Cardiac muscle cell (in vitro differentiated cells and primary cell): ENCODE measurements around the gene AP4M1. TPM values are rescaled to one million over a fixed set of nuclear protein-coding genes. Genes with fewer than 3 reads are reported as not detected.

Experiments used
- DNase-seq, 2 donors: peaks; one replicate each; pipeline versions ENCODE4 v3.0.0 to v3.0.0-alpha.2; 2010 to 2017; ENCODE audit warnings: low read depth in 1 of 2, low spot score in 1 of 2
- H3K27ac ChIP-seq: fragments of 200-600 bp; sonication (generic); 2 replicates; pipeline ENCODE4 v1.5.1; 2016
- H3K27me3 ChIP-seq: fragments of 200-600 bp; sonication (generic); 2 replicates; pipeline ENCODE4 v1.6.0; 2016; ENCODE audit warnings: control low read depth
- H3K36me3 ChIP-seq: fragments of 200-600 bp; sonication (generic); 2 replicates; pipeline ENCODE4 v1.5.1; 2016; ENCODE audit warnings: control low read depth
- H3K4me1 ChIP-seq: fragments of 200-600 bp; sonication (generic); 2 replicates; pipeline ENCODE4 v1.8.1; 2017; ENCODE audit warnings: low read depth, mild to moderate bottlenecking, mixed run types
- H3K4me3 ChIP-seq: fragments of 200-600 bp; sonication (generic); 2 replicates; pipeline ENCODE4 v1.5.1; 2016; ENCODE audit warnings: mild to moderate bottlenecking
- H3K9me3 ChIP-seq: fragments of 200-600 bp; sonication (generic); 2 replicates; pipeline ENCODE4 v1.5.1; 2017; ENCODE audit warnings: low read depth, mild to moderate bottlenecking, control low read depth
- CTCF ChIP-seq: IDR thresholded peaks from 2 replicates; pipeline ENCODE4 v1.5.1; 2012; ENCODE audit warnings: low read depth, mild to moderate bottlenecking, low read length
- polyA plus RNA-seq: library from polyadenylated mRNA; unstranded; fragments of >200 nt; fragmentation: Nextera tagmentation; extraction: Ambion mirVana; gene quantifications from 2 replicates; pipeline ENCODE4 v1.2.1, GENCODE V29; 2016
- total RNA-seq: library from RNA; depleted of rRNA; stranded (reverse); fragments of >200 nt; gene quantifications from 2 replicates; pipeline ENCODE4 v1.2.3, GENCODE V29; 2016

Gene AP4M1
- total and polyA plus RNA-seq, 2 experiments from 2014 or later: 29.3 to 35.2 TPM

GRCh38 chr7:100095289-100095688, 6.2 kb upstream of the AP4M1 start:
- H3K4me1 ChIP-seq: no peaks in the 10 kb centered on the region
- no peak for TF ChIP-seq CTCF
- H3K27me3 ChIP-seq: no peaks in the 10 kb centered on the region
- no peak overlapping the region for H3K4me3 ChIP-seq
- DNase-seq: no peak
- no peaks in the 10 kb centered on the region for H3K9me3 ChIP-seq
- H3K27ac ChIP-seq: no peak overlapping the region
- H3K36me3 ChIP-seq: peaks cover 85% of the 10 kb centered on the region

DNA sequence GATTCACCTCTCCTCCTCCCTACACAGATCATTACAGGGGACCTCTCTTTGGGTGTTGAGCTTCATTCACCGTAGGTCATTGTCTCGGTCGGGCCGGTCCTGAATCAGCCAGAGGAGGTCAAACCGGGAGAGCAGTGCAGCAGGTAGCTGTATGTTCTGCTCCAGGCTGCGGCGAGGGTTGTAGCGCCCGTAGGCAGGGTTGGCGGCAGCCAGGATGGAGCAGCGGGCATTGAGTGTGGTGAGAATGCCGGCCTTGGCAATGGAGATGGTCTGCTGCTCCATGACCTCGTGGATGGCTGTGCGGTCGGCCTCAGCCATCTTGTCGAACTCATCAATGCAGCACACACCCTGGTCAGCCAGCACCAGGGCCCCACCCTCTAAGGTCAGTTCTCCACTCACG, 5.7 kb upstream of the AP4M1 start:
- DNase-seq: no peak
- no peak for TF ChIP-seq CTCF

GRCh38 chr7:100098913-100099312, 2.5 kb upstream of the AP4M1 start:
- TF ChIP-seq CTCF: no peak
- peaks cover 51% of the 10 kb centered on the region for H3K36me3 ChIP-seq
- no peak overlapping the region for H3K4me3 ChIP-seq
- DNase-seq: no peak
- H3K27me3 ChIP-seq: no peaks in the 10 kb centered on the region
- H3K4me1 ChIP-seq: no peaks in the 10 kb centered on the region
- no peak overlapping the region for H3K27ac ChIP-seq
- no peaks in the 10 kb centered on the region for H3K9me3 ChIP-seq

More for the DNA sequence above, 5.7 kb upstream of the AP4M1 start:
- Histone ChIP-seq H3K9me3 (no peaks in the 10 kb centered on the region), H3K4me1 (no peaks in the 10 kb centered on the region), H3K27me3 (no peaks in the 10 kb centered on the region), H3K27ac (no peak overlapping the region), H3K36me3 (peaks cover 81% of the 10 kb centered on the region), H3K4me3 (no peak overlapping the region)

DNA sequence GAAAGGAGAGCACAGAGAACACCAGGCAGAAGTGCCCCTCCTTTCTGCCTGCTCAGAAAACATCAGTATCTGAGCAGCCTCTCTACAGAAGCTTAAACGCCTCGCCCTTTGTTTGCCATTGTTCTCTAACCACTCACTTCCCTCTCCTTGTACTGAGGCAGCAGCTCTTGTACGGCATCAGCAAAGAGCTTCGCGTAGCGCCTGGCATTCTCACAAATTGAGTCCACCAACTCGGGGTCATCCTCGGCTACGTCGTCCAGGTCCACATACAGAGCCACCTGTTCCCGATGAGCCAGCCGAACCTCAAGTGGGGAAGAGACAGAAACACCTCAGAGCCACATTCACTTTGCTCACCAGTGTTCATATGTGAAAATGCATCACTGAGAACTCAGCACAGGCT, 2.0 kb upstream of the AP4M1 start:
- Histone ChIP-seq H3K4me1 (no peaks in the 10 kb centered on the region), H3K4me3 (peak overlapping the region; percentile 86), H3K27ac (no peak overlapping the region), H3K9me3 (no peaks in the 10 kb centered on the region), H3K27me3 (no peaks in the 10 kb centered on the region), H3K36me3 (peaks cover 46% of the 10 kb centered on the region)
- DNase-seq: no peak
- no peak for TF ChIP-seq CTCF

GRCh38 chr7:100100420-100101015, 925 bp upstream of the AP4M1 start:
- no peak for TF ChIP-seq CTCF
- H3K27ac ChIP-seq: peak overlapping the region; percentile 88
- no peaks in the 10 kb centered on the region for H3K27me3 ChIP-seq
- H3K4me1 ChIP-seq: no peaks in the 10 kb centered on the region
- DNase-seq: peak; percentile 97 to 100
- peak overlapping the region; percentile 86 for H3K4me3 ChIP-seq
- peaks cover 35% of the 10 kb centered on the region for H3K36me3 ChIP-seq
- H3K9me3 ChIP-seq: no peaks in the 10 kb centered on the region
